ENCODE measurements around the gene VSTM5.

The VSTM5 gene

GRCh38 chr11:93842034-93842433, 8.4 kb downstream of the VSTM5 start:
- DNase-seq = no peak

GRCh38 chr11:93841446-93841845, 9.0 kb downstream of the VSTM5 start:
- no peak for DNase-seq

GRCh38 chr11:93840981-93841380, 9.4 kb downstream of the VSTM5 start:
- DNase-seq = no peak

GRCh38 chr11:93840180-93840579, 10.2 kb downstream of the VSTM5 start:
- no peak for DNase-seq

- no peak for DNase-seq
These were observed 11.5 kb downstream of the VSTM5 start for GRCh38 chr11:93838967-93839366.

- DNase-seq = no peak
These were observed 17.6 kb downstream of the VSTM5 start for GRCh38 chr11:93832780-93833179.

GRCh38 chr11:93831343-93832127, 18.9 kb downstream of the VSTM5 start:
- no peak for DNase-seq

- no peak for DNase-seq
These were observed 20.8 kb downstream of the VSTM5 start for GRCh38 chr11:93829598-93829997.

GRCh38 chr11:93827363-93827762, 23.1 kb downstream of the VSTM5 start:
- no peak for DNase-seq

GRCh38 chr11:93823210-93823609, 27.2 kb downstream of the VSTM5 start:
- no peak for DNase-seq

GRCh38 chr11:93822359-93822758, 28.1 kb downstream of the VSTM5 start:
- no peak for DNase-seq

GRCh38 chr11:93821617-93822016, 28.8 kb downstream of the VSTM5 start:
- DNase-seq = no peak

- no peak for DNase-seq
These were observed 29.6 kb downstream of the VSTM5 start for GRCh38 chr11:93820847-93821246.

GRCh38 chr11:93819966-93820695, 30.3 kb downstream of the VSTM5 start:
- no peak for DNase-seq

- DNase-seq = no peak
These were observed 32.7 kb downstream of the VSTM5 start for GRCh38 chr11:93817426-93818348.

- no peak for DNase-seq
These were observed 35.3 kb downstream of the VSTM5 start for GRCh38 chr11:93814966-93815633.

- DNase-seq = no peak
These were observed 36.4 kb downstream of the VSTM5 start for GRCh38 chr11:93813974-93814373.

GRCh38 chr11:93807980-93808379, 42.4 kb downstream of the VSTM5 start:
- DNase-seq = no peak

- DNase-seq = no peak
These were observed 45.5 kb downstream of the VSTM5 start for GRCh38 chr11:93804879-93805278.

GRCh38 chr11:93801366-93801765, 49.1 kb downstream of the VSTM5 start:
- DNase-seq = no peak

GRCh38 chr11:93796441-93797231, 53.8 kb downstream of the VSTM5 start:
- no peak for DNase-seq

GRCh38 chr11:93791493-93791892, 58.9 kb downstream of the VSTM5 start:
- DNase-seq = no peak
